Skeletal muscle cell (primary cell): ENCODE measurements around the gene TMEM82.

Experiments used
- DNase-seq: peaks from one replicate; pipeline ENCODE4 v3.0.0-alpha.2; 2010; ENCODE audit warnings: low read depth
- H3K4me3 ChIP-seq: 2 replicates; pipeline ENCODE4 v1.5.1; 2011; ENCODE audit warnings: low read depth, mild to moderate bottlenecking, control low read depth, low read length, moderate library complexity

TMEM82 gene

GRCh38 chr1:15750924-15751323 lies 8.6 kb downstream of the TMEM82 start:
- no peak overlapping the region for H3K4me3 ChIP-seq
- DNase-seq, result no peak

GRCh38 chr1:15751717-15752116 lies 9.4 kb downstream of the TMEM82 start:
- no peak for DNase-seq
- H3K4me3 ChIP-seq, result no peak overlapping the region

GRCh38 chr1:15753776-15754175 lies 11.5 kb downstream of the TMEM82 start:
- no peak for DNase-seq
- no peak overlapping the region for H3K4me3 ChIP-seq

GRCh38 chr1:15755021-15755645 lies 12.8 kb downstream of the TMEM82 start:
- no peak for DNase-seq

GRCh38 chr1:15755646-15756040 lies 13.3 kb downstream of the TMEM82 start:
- no peak for DNase-seq
- H3K4me3 ChIP-seq, result no peak overlapping the region

More at GRCh38 chr1:15755021-15755645, 12.8 kb downstream of the TMEM82 start:
- no peak overlapping the region for H3K4me3 ChIP-seq

GRCh38 chr1:15756143-15757015 lies 14.1 kb downstream of the TMEM82 start:
- H3K4me3 ChIP-seq, result no peak overlapping the region
- DNase-seq, result no peak

GRCh38 chr1:15757016-15757543 lies 14.8 kb downstream of the TMEM82 start:
- DNase-seq, result no peak
- H3K4me3 ChIP-seq, result no peak overlapping the region

GRCh38 chr1:15757575-15758342 lies 15.5 kb downstream of the TMEM82 start:
- DNase-seq, result no peak
- H3K4me3 ChIP-seq, result peak overlapping the region; percentile 85

GRCh38 chr1:15758343-15758931 lies 16.1 kb downstream of the TMEM82 start, which contains the start of gene FBLIM1:
FBLIM1 (plus strand) TSS chr1:15758795; CDS start chr1:15764984, 6,189 bp downstream.
- DNase-seq, result no peak
- H3K4me3 ChIP-seq, result peak within 1 kb of the TSS; percentile 85

- no peak for DNase-seq
- peak overlapping the region; percentile 85 for H3K4me3 ChIP-seq
Measured at GRCh38 chr1:15758953-15759661, 16.8 kb downstream of the TMEM82 start.

- peak overlapping the region; percentile 40 for H3K4me3 ChIP-seq
- peak; percentile 30 for DNase-seq
Measured at GRCh38 chr1:15760520-15761211, 18.4 kb downstream of the TMEM82 start.

GRCh38 chr1:15761366-15762128 lies 19.2 kb downstream of the TMEM82 start:
- no peak for DNase-seq
- H3K4me3 ChIP-seq, result no peak overlapping the region

GRCh38 chr1:15762546-15762945 lies 20.2 kb downstream of the TMEM82 start:
- H3K4me3 ChIP-seq, result no peak overlapping the region
- DNase-seq, result no peak

- no peak overlapping the region for H3K4me3 ChIP-seq
- no peak for DNase-seq
Measured at GRCh38 chr1:15764269-15764764, 22.0 kb downstream of the TMEM82 start.

- H3K4me3 ChIP-seq, result no peak overlapping the region
- DNase-seq, result no peak
Measured at GRCh38 chr1:15764890-15765289, 22.6 kb downstream of the TMEM82 start.

- H3K4me3 ChIP-seq, result no peak overlapping the region
- DNase-seq, result no peak
Measured at GRCh38 chr1:15765495-15766194, 23.3 kb downstream of the TMEM82 start.

- DNase-seq, result no peak
- no peak overlapping the region for H3K4me3 ChIP-seq
Measured at GRCh38 chr1:15767941-15768340, 25.6 kb downstream of the TMEM82 start.
